ENCODE results near the gene THAP2.

Gene THAP2

GRCh38 chr12:71666259-71666658, 2.2 kb downstream of the THAP2 start:
- in situ Hi-C loops (cut with HindIII; ENCODE audit: low sequenced_read_pairs) = no loop called here
- H3K4me3 ChIP-seq (ENCODE audit: low read depth, low read length) = no peak overlapping the region
- TF ChIP-seq CTCF (IDR thresholded peaks at IDR 0.05; ENCODE audit: low read depth, low read length, missing control alignments) = no peak
- DNase-seq (ENCODE audit: low read depth) = no peak

- no peak for TF ChIP-seq CTCF (IDR thresholded peaks at IDR 0.05; ENCODE audit: low read depth, low read length, missing control alignments)
- no peak for DNase-seq (ENCODE audit: low read depth)
- in situ Hi-C loops (cut with HindIII; ENCODE audit: low sequenced_read_pairs) = no loop called here
- H3K4me3 ChIP-seq (ENCODE audit: low read depth, low read length) = no peak overlapping the region
These were observed 7.2 kb downstream of the THAP2 start for GRCh38 chr12:71671311-71671710.

GRCh38 chr12:71671816-71672215, 7.7 kb downstream of the THAP2 start:
- no peak for DNase-seq (ENCODE audit: low read depth)
- in situ Hi-C loops (cut with HindIII; ENCODE audit: low sequenced_read_pairs) = no loop called here
- H3K4me3 ChIP-seq (ENCODE audit: low read depth, low read length) = no peak overlapping the region
- no peak for TF ChIP-seq CTCF (IDR thresholded peaks at IDR 0.05; ENCODE audit: low read depth, low read length, missing control alignments)

- in situ Hi-C loops (cut with HindIII; ENCODE audit: low sequenced_read_pairs) = no loop called here
- TF ChIP-seq CTCF (IDR thresholded peaks at IDR 0.05; ENCODE audit: low read depth, low read length, missing control alignments) = no peak
- H3K4me3 ChIP-seq (ENCODE audit: low read depth, low read length) = no peak overlapping the region
- DNase-seq (ENCODE audit: low read depth) = no peak
These were observed 18.4 kb downstream of the THAP2 start for GRCh38 chr12:71682466-71682865.

- in situ Hi-C loops (cut with HindIII; ENCODE audit: low sequenced_read_pairs) = no loop called here
- DNase-seq (ENCODE audit: low read depth) = no peak
- H3K4me3 ChIP-seq (ENCODE audit: low read depth, low read length) = no peak overlapping the region
- no peak for TF ChIP-seq CTCF (IDR thresholded peaks at IDR 0.05; ENCODE audit: low read depth, low read length, missing control alignments)
These were observed 19.5 kb downstream of the THAP2 start for GRCh38 chr12:71683633-71684032.

GRCh38 chr12:71684081-71684480, 20.0 kb downstream of the THAP2 start:
- TF ChIP-seq CTCF (IDR thresholded peaks at IDR 0.05; ENCODE audit: low read depth, low read length, missing control alignments) = no peak
- H3K4me3 ChIP-seq (ENCODE audit: low read depth, low read length) = no peak overlapping the region
- no peak for DNase-seq (ENCODE audit: low read depth)
- in situ Hi-C loops (cut with HindIII; ENCODE audit: low sequenced_read_pairs) = no loop called here
